K562 (cell line): ENCODE results near the gene PTOV1. TPM values are rescaled to one million over a fixed set of nuclear protein-coding genes. Genes with fewer than 3 reads are reported as not detected.

Source experiments
- CHD2 ChIP-seq: IDR thresholded peaks from 2 replicates; pipeline ENCODE4 v1.6.1; 2011; ENCODE audit warnings: low read depth, low read length
- COPS2 ChIP-seq: fragments of 450-650 bp; conservative IDR thresholded peaks from 2 replicates; pipeline ENCODE4 v1.6.1; 2016; ENCODE audit warnings: mild to moderate bottlenecking, moderate library complexity
- CREB3 ChIP-seq: fragments of 450-650 bp; conservative IDR thresholded peaks from 2 replicates; pipeline ENCODE4 v1.6.1; 2016; ENCODE audit warnings: missing genetic modification characterization, low read depth, mild to moderate bottlenecking, missing compliant biosample characterization, moderate library complexity
- EHMT2 ChIP-seq: fragments of 450-650 bp; IDR thresholded peaks from 2 replicates; pipeline ENCODE4 v1.6.1; 2018; ENCODE audit warnings: antibody characterized with exemption
- EP400 ChIP-seq: fragments of 450-650 bp; IDR thresholded peaks from 2 replicates; pipeline ENCODE4 v1.6.1; 2017; ENCODE audit warnings: antibody characterized with exemption, mild to moderate bottlenecking, moderate library complexity
- FOXK1 ChIP-seq: sonication (generic); formaldehyde crosslinking; IDR thresholded peaks from 2 replicates; pipeline ENCODE4 v1.8.0; 2022; ENCODE audit warnings: missing genetic modification reagents, mild to moderate bottlenecking, borderline replicate concordance
- GABPB1 ChIP-seq: sonication (generic); formaldehyde crosslinking; IDR thresholded peaks from 2 replicates; pipeline ENCODE4 v1.8.0; 2022; ENCODE audit warnings: mild to moderate bottlenecking, missing genetic modification reagents
- HMG20A ChIP-seq: fragments of 450-650 bp; formaldehyde crosslinking; conservative IDR thresholded peaks from 2 replicates; pipeline ENCODE4 v1.4.0; 2020; ENCODE audit warnings: mild to moderate bottlenecking, mixed read lengths
- HNRNPK ChIP-seq: fragments of 200-400 bp; formaldehyde crosslinking; IDR thresholded peaks from one replicate; pipeline ENCODE4 v1.6.1; 2018; ENCODE audit warnings: mild to moderate bottlenecking, low read depth, low read length; ENCODE audit not compliant: poor library complexity, severe bottlenecking
- HNRNPLL ChIP-seq: fragments of 200-400 bp; formaldehyde crosslinking; IDR thresholded peaks from 2 replicates; pipeline ENCODE4 v1.6.1; 2017; ENCODE audit warnings: low read length, low read depth, mild to moderate bottlenecking; ENCODE audit not compliant: poor library complexity, severe bottlenecking
- HSF4 ChIP-seq: fragments of 250-450 bp; sonication (Bioruptor Pico); IDR thresholded peaks from 2 replicates; pipeline ENCODE4 v2.1.2; 2022; ENCODE audit warnings: mild to moderate bottlenecking, moderate library complexity, borderline replicate concordance
- KAT7 ChIP-seq: sonication (generic); formaldehyde crosslinking; IDR thresholded peaks from 2 replicates; pipeline ENCODE4 v1.8.0; 2022; ENCODE audit warnings: missing genetic modification reagents, mild to moderate bottlenecking, borderline replicate concordance
- L3MBTL2 ChIP-seq: fragments of 450-650 bp; IDR thresholded peaks from 2 replicates; pipeline ENCODE4 v1.6.1; 2016; ENCODE audit warnings: mild to moderate bottlenecking, moderate library complexity
- MTA1 ChIP-seq: fragments of 450-650 bp; IDR thresholded peaks from 2 replicates; pipeline ENCODE4 v1.6.1; 2017; ENCODE audit warnings: borderline replicate concordance
- NR4A1 ChIP-seq, 2 experiments: fragments of 250-450 bp in 1 of 2; fragments of 450-650 bp in 1 of 2; sonication (Bioruptor Pico) in 1 of 2; IDR thresholded peaks; 2 replicates each; pipeline versions ENCODE4 v1.4.0 to v1.6.1; 2016 to 2020; ENCODE audit warnings: mild to moderate bottlenecking in 2 of 2, missing compliant biosample characterization in 1 of 2, missing genetic modification characterization in 1 of 2, moderate library complexity in 1 of 2
- PTBP1 ChIP-seq: fragments of 200-400 bp; formaldehyde crosslinking; IDR thresholded peaks from 2 replicates; pipeline ENCODE4 v1.6.1; 2017; ENCODE audit warnings: low read depth, low read length
- SIRT6 ChIP-seq: IDR thresholded peaks from one replicate; pipeline ENCODE4 v1.6.1; 2012; ENCODE audit warnings: low read depth, mild to moderate bottlenecking, control low read depth, inconsistent platforms, low read length, moderate library complexity
- SMARCE1 ChIP-seq: fragments of 450-650 bp; IDR thresholded peaks from 2 replicates; pipeline ENCODE4 v1.7.1; 2016; ENCODE audit warnings: mild to moderate bottlenecking
- XRCC5 ChIP-seq: fragments of 200-400 bp; formaldehyde crosslinking; IDR thresholded peaks from 2 replicates; pipeline ENCODE4 v1.6.1; 2017; ENCODE audit warnings: low read depth, mild to moderate bottlenecking, low read length
- ZKSCAN1 ChIP-seq: fragments of 150-350 bp; IDR thresholded peaks from 2 replicates; pipeline ENCODE4 v1.6.1; 2016; ENCODE audit warnings: low read depth, low read length
- ZNF282 ChIP-seq: sonication (generic); formaldehyde crosslinking; IDR thresholded peaks from 2 replicates; pipeline ENCODE4 v1.8.1; 2023; ENCODE audit warnings: missing genetic modification reagents
- ZNF445 ChIP-seq: fragments of 250-450 bp; sonication (Bioruptor Pico); IDR thresholded peaks from 2 replicates; pipeline ENCODE4 v1.4.0; 2020; ENCODE audit warnings: low read depth, mild to moderate bottlenecking, moderate library complexity
- ZNF551 ChIP-seq: fragments of 250-450 bp; sonication (Bioruptor Pico); IDR thresholded peaks from 2 replicates; pipeline ENCODE4 v1.5.0; 2021; ENCODE audit warnings: mild to moderate bottlenecking, moderate library complexity
- ZNF699 ChIP-seq: fragments of 250-450 bp; sonication (Bioruptor Pico); IDR thresholded peaks from 2 replicates; pipeline ENCODE4 v1.8.0; 2021; ENCODE audit warnings: mild to moderate bottlenecking, moderate library complexity; ENCODE audit not compliant: insufficient replicate concordance
- polyA plus RNA-seq, 8 experiments: library from polyadenylated mRNA; depleted of rRNA in 4 of 8; stranded (reverse) in 5 of 8; unstranded in 3 of 8; fragments of >200 nt; fragmentation: Nextera tagmentation in 2 of 8; fragmentation: Illumina TruSeq in 1 of 8; extraction: Ambion mirVana in 2 of 8; extraction: Trizol in 1 of 8; gene quantifications; 2 replicates each; pipeline versions ENCODE4 v1.2.1 to v1.2.3, GENCODE V29; 2011 to 2014; ENCODE audit warnings: inconsistent platforms in 1 of 8, missing spikeins in 1 of 8
- total RNA-seq, 7 experiments: library from RNA; depleted of rRNA in 6 of 7; stranded (reverse); fragments of >200 nt in 6 of 7; fragmentation: Illumina TruSeq in 2 of 7; extraction: Trizol in 2 of 7; gene quantifications; 2 replicates each; pipeline versions ENCODE4 v1.2.1 to v1.2.3, GENCODE V29; 2011 to 2021; ENCODE audit warnings: low replicate concordance in 1 of 7
- TF ChIP-seq, protein P1 (sequence below): fragments of 250-450 bp; sonication (Bioruptor Pico); IDR thresholded peaks from 2 replicates; pipeline ENCODE4 v1.8.0; 2022; ENCODE audit warnings: moderate library complexity, mild to moderate bottlenecking, inconsistent platforms
- TF ChIP-seq, protein P2 (sequence below): fragments of 250-450 bp; sonication (Bioruptor Pico); IDR thresholded peaks from 2 replicates; pipeline ENCODE4 v1.5.0; 2020; ENCODE audit warnings: mild to moderate bottlenecking, borderline replicate concordance

The PTOV1 gene
- total and polyA plus RNA-seq, 9 of the 15 experiments (the other 6 are each of a cell fraction or from before 2014, with no cell fraction given) = 4.9 to 169 (median 43.5) TPM

DNA sequence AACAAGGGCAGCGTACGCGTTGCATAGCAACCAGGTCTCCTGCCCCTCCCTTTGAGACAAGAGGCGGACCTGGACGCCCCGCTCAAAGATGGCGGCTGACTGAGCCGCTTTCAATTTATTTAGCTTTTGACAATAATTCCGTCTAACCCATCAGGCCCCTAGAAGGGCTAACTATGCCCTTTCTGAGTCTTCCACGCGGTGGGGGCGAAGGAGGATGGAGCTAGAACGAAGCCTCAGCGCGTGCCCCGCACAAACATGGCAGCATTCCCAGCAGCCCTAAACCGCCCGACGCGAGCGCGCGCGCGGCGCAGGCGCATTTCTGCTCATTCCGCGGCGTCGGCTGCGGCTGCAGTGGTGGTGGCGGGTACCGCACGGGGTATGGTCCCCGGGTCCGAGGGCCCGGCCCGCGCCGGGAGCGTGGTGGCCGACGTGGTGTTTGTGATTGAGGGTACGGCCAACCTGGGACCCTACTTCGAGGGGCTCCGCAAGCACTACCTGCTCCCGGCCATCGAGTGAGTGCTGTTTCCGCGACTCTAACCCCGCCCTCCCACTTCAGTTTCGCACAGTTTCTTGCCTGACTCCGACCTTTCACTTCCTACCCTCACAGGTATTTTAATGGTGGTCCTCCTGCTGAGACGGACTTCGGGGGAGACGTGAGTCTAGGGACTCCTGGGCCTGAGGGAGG lies 32.9 kb upstream of the PTOV1 start, which contains the start of gene MED25 (continued):
- no peak for TF ChIP-seq SIRT6
- no peak for TF ChIP-seq XRCC5
- TF ChIP-seq CREB3 (tag) = peak; percentile 75; the same call in 1 of the 2 replicates
- TF ChIP-seq L3MBTL2 = peak; percentile 68; the same call in 1 of the 2 replicates
- TF ChIP-seq KAT7 = no peak
- no peak for TF ChIP-seq PTBP1
- 0 out of 2 replicates have a peak, but pooled peaks have one; percentile 18 for TF ChIP-seq FOXK1
- TF ChIP-seq ZNF551 (CRISPR knock-in tag) = no peak
- no peak for TF ChIP-seq EHMT2
- no peak for TF ChIP-seq CHD2
- TF ChIP-seq HSF4 = no peak
- no peak for TF ChIP-seq ZNF699 (CRISPR knock-in tag)
- 0 out of 2 replicates have a peak, but pooled peaks have one; percentile 35 for TF ChIP-seq NR4A1 (CRISPR knock-in tag; IDR thresholded peaks at IDR 0.05)
- no peak; the same call in 1 of the 2 replicates for TF ChIP-seq NR4A1 (tag; IDR thresholded peaks at IDR 0.05)
- TF ChIP-seq ZNF282 (CRISPR knock-in tag) = 0 out of 2 replicates have a peak, but pooled peaks have one; percentile 23
- no peak for TF ChIP-seq HNRNPK
- TF ChIP-seq, protein P1, sequence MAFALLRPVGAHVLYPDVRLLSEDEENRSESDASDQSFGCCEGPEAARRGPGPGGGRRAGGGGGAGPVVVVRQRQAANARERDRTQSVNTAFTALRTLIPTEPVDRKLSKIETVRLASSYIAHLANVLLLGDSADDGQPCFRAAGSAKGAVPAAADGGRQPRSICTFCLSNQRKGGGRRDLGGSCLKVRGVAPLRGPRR = no peak
- peak; percentile 53; the same call in 1 of the 2 replicates for TF ChIP-seq EP400
- TF ChIP-seq, protein P2, sequence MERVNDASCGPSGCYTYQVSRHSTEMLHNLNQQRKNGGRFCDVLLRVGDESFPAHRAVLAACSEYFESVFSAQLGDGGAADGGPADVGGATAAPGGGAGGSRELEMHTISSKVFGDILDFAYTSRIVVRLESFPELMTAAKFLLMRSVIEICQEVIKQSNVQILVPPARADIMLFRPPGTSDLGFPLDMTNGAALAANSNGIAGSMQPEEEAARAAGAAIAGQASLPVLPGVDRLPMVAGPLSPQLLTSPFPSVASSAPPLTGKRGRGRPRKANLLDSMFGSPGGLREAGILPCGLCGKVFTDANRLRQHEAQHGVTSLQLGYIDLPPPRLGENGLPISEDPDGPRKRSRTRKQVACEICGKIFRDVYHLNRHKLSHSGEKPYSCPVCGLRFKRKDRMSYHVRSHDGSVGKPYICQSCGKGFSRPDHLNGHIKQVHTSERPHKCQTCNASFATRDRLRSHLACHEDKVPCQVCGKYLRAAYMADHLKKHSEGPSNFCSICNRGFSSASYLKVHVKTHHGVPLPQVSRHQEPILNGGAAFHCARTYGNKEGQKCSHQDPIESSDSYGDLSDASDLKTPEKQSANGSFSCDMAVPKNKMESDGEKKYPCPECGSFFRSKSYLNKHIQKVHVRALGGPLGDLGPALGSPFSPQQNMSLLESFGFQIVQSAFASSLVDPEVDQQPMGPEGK = no peak
- no peak for TF ChIP-seq COPS2
- TF ChIP-seq ZKSCAN1 = no peak
- no peak for TF ChIP-seq ZNF445 (CRISPR knock-in tag)
- peak; percentile 34 for TF ChIP-seq HNRNPLL
- no peak for TF ChIP-seq HMG20A
- TF ChIP-seq MTA1 = no peak
- no peak; the same call in 1 of the 2 replicates for TF ChIP-seq GABPB1 (CRISPR knock-in tag)
- TF ChIP-seq SMARCE1 = 0 out of 2 replicates have a peak, but pooled peaks have one; percentile 6
